Neural cell (in vitro differentiated cells): Measurements from ENCODE around the gene ELMOD1. TPM values are rescaled to one million over a fixed set of nuclear protein-coding genes. Genes with fewer than 3 reads are reported as not detected.

ENCODE experiments used
- H2AFZ ChIP-seq: fragments of 200-600, 300-800 bp; sonication (generic), shearing (Covaris generic); 2 replicates; pipeline ENCODE4 v1.6.0; 2014; ENCODE audit warnings: low read depth, mild to moderate bottlenecking, antibody characterized with exemption, low read length, moderate library complexity
- H3F3A ChIP-seq: fragments of 200-600 bp; shearing (Covaris generic); 2 replicates; pipeline ENCODE4 v1.6.1; 2016; ENCODE audit warnings: mild to moderate bottlenecking, moderate library complexity, mixed read lengths, antibody characterized with exemption, low read length; ENCODE audit not compliant: insufficient read depth, poor library complexity, severe bottlenecking
- H3K27ac ChIP-seq: fragments of 200-600, 300-800 bp; sonication (generic), shearing (Covaris generic); 2 replicates; pipeline ENCODE4 v1.5.1; 2014; ENCODE audit warnings: mild to moderate bottlenecking, low read length, moderate library complexity
- H3K27me3 ChIP-seq: fragments of 300-800, 200-600 bp; sonication (generic), shearing (Covaris generic); 2 replicates; pipeline ENCODE4 v1.6.0; 2014; ENCODE audit warnings: mild to moderate bottlenecking, low read depth, low read length, moderate library complexity; ENCODE audit not compliant: insufficient read depth
- H3K36me3 ChIP-seq: fragments of 300-800, 200-600 bp; sonication (generic), shearing (Covaris generic); 2 replicates; pipeline ENCODE4 v1.5.1; 2014; ENCODE audit warnings: mild to moderate bottlenecking, antibody characterized with exemption, low read length, moderate library complexity; ENCODE audit not compliant: insufficient read depth
- H3K4me2 ChIP-seq: fragments of 300-800, 200-600 bp; sonication (generic), shearing (Covaris generic); 2 replicates; pipeline ENCODE4 v1.6.0; 2014; ENCODE audit warnings: mild to moderate bottlenecking, low read length
- H3K4me3 ChIP-seq: fragments of 300-800, 200-600 bp; sonication (generic), shearing (Covaris generic); 2 replicates; pipeline ENCODE4 v1.5.1; 2014; ENCODE audit warnings: mild to moderate bottlenecking, low read length, moderate library complexity
- H3K79me2 ChIP-seq: fragments of 200-600 bp; shearing (Covaris generic); replicated peaks from 2 replicates; pipeline ENCODE4 v1.6.0; 2014; ENCODE audit warnings: mild to moderate bottlenecking, low read length, moderate library complexity; ENCODE audit not compliant: insufficient read depth
- H3K9ac ChIP-seq: fragments of 300-800, 200-600 bp; sonication (generic), shearing (Covaris generic); 2 replicates; pipeline ENCODE4 v1.6.1; 2016; ENCODE audit warnings: mild to moderate bottlenecking, low read length, mixed read lengths
- H3K9me2 ChIP-seq: fragments of 200-600 bp; shearing (Covaris generic); 2 replicates; pipeline ENCODE4 v1.6.1; 2016; ENCODE audit warnings: mild to moderate bottlenecking, low read length, mixed read lengths; ENCODE audit not compliant: insufficient read depth
- H3K9me3 ChIP-seq: fragments of 200-600, 300-800 bp; sonication (generic), shearing (Covaris generic); 2 replicates; pipeline ENCODE4 v1.6.1; 2016; ENCODE audit warnings: mild to moderate bottlenecking, mixed run types, low read length, moderate library complexity, mixed read lengths
- H4K20me1 ChIP-seq: fragments of 200-600 bp; shearing (Covaris generic); 2 replicates; pipeline ENCODE4 v1.6.1; 2016; ENCODE audit warnings: mild to moderate bottlenecking, mixed run types; ENCODE audit not compliant: insufficient read depth
- CTCF ChIP-seq: fragments of 450-650 bp; IDR thresholded peaks from 2 replicates; pipeline ENCODE4 v1.5.1; 2014; ENCODE audit warnings: antibody characterized with exemption, mild to moderate bottlenecking, moderate library complexity; ENCODE audit not compliant: poor library complexity, severe bottlenecking
- EP300 ChIP-seq: fragments of 450-650 bp; conservative IDR thresholded peaks from 2 replicates; pipeline ENCODE4 v1.6.1; 2014; ENCODE audit warnings: antibody characterized with exemption, mild to moderate bottlenecking, moderate library complexity; ENCODE audit not compliant: poor library complexity, severe bottlenecking
- EZH2 ChIP-seq: fragments of 200-600, 300-800 bp; shearing (Covaris generic), sonication (generic); IDR thresholded peaks from 2 replicates; pipeline ENCODE4 v1.6.1; 2014; ENCODE audit warnings: antibody characterized with exemption, low read length, borderline replicate concordance, mild to moderate bottlenecking; ENCODE audit not compliant: insufficient read depth, poor library complexity, severe bottlenecking
- MXI1 ChIP-seq: fragments of 450-650 bp; conservative IDR thresholded peaks from 2 replicates; pipeline ENCODE4 v1.6.1; 2014; ENCODE audit warnings: antibody characterized with exemption, mild to moderate bottlenecking; ENCODE audit not compliant: poor library complexity, severe bottlenecking
- POLR2AphosphoS5 ChIP-seq: IDR thresholded peaks from 2 replicates; pipeline ENCODE4 v1.6.1; 2012
- RAD21 ChIP-seq: fragments of 450-650 bp; conservative IDR thresholded peaks from 2 replicates; pipeline ENCODE4 v1.6.1; 2014; ENCODE audit warnings: antibody characterized with exemption, mild to moderate bottlenecking, moderate library complexity
- SMC3 ChIP-seq: fragments of 450-650 bp; conservative IDR thresholded peaks from 2 replicates; pipeline ENCODE4 v1.6.1; 2014; ENCODE audit warnings: antibody characterized with exemption, mild to moderate bottlenecking, moderate library complexity; ENCODE audit not compliant: poor library complexity
- TAF1 ChIP-seq: IDR thresholded peaks from 2 replicates; pipeline ENCODE4 v1.6.1; 2012; ENCODE audit warnings: low read depth
- polyA plus RNA-seq: library from polyadenylated mRNA; depleted of rRNA; stranded (reverse); fragments of >200 nt; gene quantifications from 2 replicates; pipeline ENCODE4 v1.2.3, GENCODE V29; 2014
- TF ChIP-seq, protein P1 (sequence below): IDR thresholded peaks from 2 replicates; pipeline ENCODE4 v1.6.1; 2012; ENCODE audit warnings: borderline replicate concordance

ELMOD1 gene
- polyA plus RNA-seq, 1 donor from 2014 or later, result 12.5 TPM

DNA sequence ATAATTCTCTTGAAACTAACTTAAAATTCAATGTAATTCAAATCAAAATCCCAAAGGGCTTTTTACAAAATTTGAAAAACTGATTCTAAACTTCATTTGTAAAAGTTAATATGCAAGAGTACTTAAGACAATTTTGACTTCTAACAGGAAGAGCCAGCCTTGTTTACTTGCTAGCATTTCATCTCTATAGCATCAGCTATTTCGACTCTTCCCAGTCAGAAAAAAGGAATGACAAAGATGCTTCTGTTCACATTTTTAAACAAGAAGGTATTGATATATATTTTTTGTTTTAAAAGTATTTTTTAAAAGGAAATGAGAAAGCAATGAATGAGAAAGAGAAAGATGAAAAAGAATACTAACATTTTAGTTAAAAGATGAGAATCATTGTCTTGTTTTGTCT, 104.5 kb downstream of the ELMOD1 start:
- Histone ChIP-seq H3K4me3 (no peak overlapping the region), H3F3A (no peaks in the 10 kb centered on the region), H2AFZ (no peak overlapping the region), H3K9me3 (no peaks in the 10 kb centered on the region), H3K79me2 (no peaks in the 10 kb centered on the region), H3K9ac (no peak overlapping the region), H3K4me2 (no peak overlapping the region), H3K9me2 (no peaks in the 10 kb centered on the region), H3K36me3 (no peaks in the 10 kb centered on the region), H3K27me3 (no peaks in the 10 kb centered on the region), H4K20me1 (no peaks in the 10 kb centered on the region), H3K27ac (no peak overlapping the region)
- TF ChIP-seq, protein P1, sequence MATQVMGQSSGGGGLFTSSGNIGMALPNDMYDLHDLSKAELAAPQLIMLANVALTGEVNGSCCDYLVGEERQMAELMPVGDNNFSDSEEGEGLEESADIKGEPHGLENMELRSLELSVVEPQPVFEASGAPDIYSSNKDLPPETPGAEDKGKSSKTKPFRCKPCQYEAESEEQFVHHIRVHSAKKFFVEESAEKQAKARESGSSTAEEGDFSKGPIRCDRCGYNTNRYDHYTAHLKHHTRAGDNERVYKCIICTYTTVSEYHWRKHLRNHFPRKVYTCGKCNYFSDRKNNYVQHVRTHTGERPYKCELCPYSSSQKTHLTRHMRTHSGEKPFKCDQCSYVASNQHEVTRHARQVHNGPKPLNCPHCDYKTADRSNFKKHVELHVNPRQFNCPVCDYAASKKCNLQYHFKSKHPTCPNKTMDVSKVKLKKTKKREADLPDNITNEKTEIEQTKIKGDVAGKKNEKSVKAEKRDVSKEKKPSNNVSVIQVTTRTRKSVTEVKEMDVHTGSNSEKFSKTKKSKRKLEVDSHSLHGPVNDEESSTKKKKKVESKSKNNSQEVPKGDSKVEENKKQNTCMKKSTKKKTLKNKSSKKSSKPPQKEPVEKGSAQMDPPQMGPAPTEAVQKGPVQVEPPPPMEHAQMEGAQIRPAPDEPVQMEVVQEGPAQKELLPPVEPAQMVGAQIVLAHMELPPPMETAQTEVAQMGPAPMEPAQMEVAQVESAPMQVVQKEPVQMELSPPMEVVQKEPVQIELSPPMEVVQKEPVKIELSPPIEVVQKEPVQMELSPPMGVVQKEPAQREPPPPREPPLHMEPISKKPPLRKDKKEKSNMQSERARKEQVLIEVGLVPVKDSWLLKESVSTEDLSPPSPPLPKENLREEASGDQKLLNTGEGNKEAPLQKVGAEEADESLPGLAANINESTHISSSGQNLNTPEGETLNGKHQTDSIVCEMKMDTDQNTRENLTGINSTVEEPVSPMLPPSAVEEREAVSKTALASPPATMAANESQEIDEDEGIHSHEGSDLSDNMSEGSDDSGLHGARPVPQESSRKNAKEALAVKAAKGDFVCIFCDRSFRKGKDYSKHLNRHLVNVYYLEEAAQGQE, result no peak
- TF ChIP-seq TAF1 (no peak), EP300 (no peak), CTCF (no peak), SMC3 (no peak), POLR2AphosphoS5 (no peak), RAD21 (no peak), EZH2 (no peak), MXI1 (no peak)

DNA sequence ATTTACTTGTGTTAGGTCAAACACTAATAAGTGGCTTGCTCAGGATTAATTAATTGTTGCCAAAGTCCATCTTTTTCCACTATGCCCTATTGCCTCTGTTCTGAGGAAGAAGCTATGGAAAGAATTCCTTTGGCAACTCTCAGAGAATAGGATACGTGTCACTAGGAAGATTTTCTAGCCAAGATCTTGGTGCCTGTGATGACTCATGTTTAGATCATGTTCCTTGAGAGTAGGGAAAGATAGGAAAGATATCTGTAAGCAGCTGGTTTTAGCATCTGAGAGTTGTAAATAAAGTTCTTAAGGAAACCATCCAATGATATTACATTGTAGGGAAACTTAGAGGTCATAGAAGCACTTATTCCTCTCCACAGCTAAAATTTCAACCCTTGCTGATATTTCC, 105.2 kb downstream of the ELMOD1 start:
- no peaks in the 10 kb centered on the region for H3F3A ChIP-seq
- H4K20me1 ChIP-seq, result no peaks in the 10 kb centered on the region
- no peak overlapping the region for H2AFZ ChIP-seq
- no peaks in the 10 kb centered on the region for H3K9me2 ChIP-seq
- H3K27me3 ChIP-seq, result no peaks in the 10 kb centered on the region
- no peaks in the 10 kb centered on the region for H3K9me3 ChIP-seq
- H3K27ac ChIP-seq, result no peak overlapping the region
- no peak overlapping the region for H3K4me2 ChIP-seq
- H3K36me3 ChIP-seq, result no peaks in the 10 kb centered on the region
- H3K79me2 ChIP-seq, result no peaks in the 10 kb centered on the region
- H3K9ac ChIP-seq, result no peak overlapping the region
- TF ChIP-seq TAF1, result no peak
- TF ChIP-seq EZH2, result no peak
- TF ChIP-seq, protein P1, result no peak
- no peak for TF ChIP-seq EP300
- TF ChIP-seq POLR2AphosphoS5, result no peak
- TF ChIP-seq SMC3, result no peak
- TF ChIP-seq CTCF, result no peak
- no peak for TF ChIP-seq MXI1
- no peak for TF ChIP-seq RAD21
- H3K4me3 ChIP-seq, result no peak overlapping the region
